Common myeloid progenitor, CD34-positive (primary cell): ENCODE data around the gene PRPF40B.

Experiments
- CTCF ChIA-PET: fragments of 350-600 bp; sonication (Branson Sonifier 250); formaldehyde crosslinking; loops from one replicate; lab custom pipeline; 2021; ENCODE audit warnings: antibody characterized with exemption; lab: Charles Lee
- POLR2A ChIA-PET: fragments of 350-600 bp; sonication (Branson Sonifier 250); formaldehyde crosslinking; loops from one replicate; lab custom pipeline; 2021; ENCODE audit warnings: antibody characterized with exemption; lab: Charles Lee
- DNase-seq, 3 donors: peaks; one replicate each; pipeline versions ENCODE4 v3.0.0 to v3.0.0-alpha.2; 2013
- H3K27ac ChIP-seq, 2 experiments: 1 replicate in 1 of 2; 2 replicates in 1 of 2; pipeline ENCODE4 v1.7.0; 2013; ENCODE audit warnings: inconsistent platforms in 2 of 2, low read length in 2 of 2, mild to moderate bottlenecking in 2 of 2, low read depth in 1 of 2, moderate library complexity in 1 of 2; ENCODE audit not compliant: severe bottlenecking in 2 of 2, insufficient read depth in 1 of 2, poor library complexity in 1 of 2
- H3K27me3 ChIP-seq, 5 experiments: replicated peaks in 2 of 5; 1 replicate in 3 of 5; 2 replicates in 2 of 5; pipeline versions ENCODE4 v1.6.1 to v1.7.0; 2013; ENCODE audit warnings: low read length in 4 of 5, mild to moderate bottlenecking in 2 of 5, moderate library complexity in 2 of 5, inconsistent platforms in 1 of 5; ENCODE audit not compliant: insufficient read depth in 5 of 5, control insufficient read depth in 4 of 5
- H3K36me3 ChIP-seq, 4 experiments: 1 replicate in 2 of 4; 2 replicates in 2 of 4; pipeline versions ENCODE4 v1.6.1 to v1.7.0; 2013; ENCODE audit warnings: low read length in 3 of 4, control low read depth in 1 of 4, mild to moderate bottlenecking in 1 of 4; ENCODE audit not compliant: control insufficient read depth in 4 of 4, insufficient read depth in 4 of 4
- H3K4me1 ChIP-seq, 4 experiments: 1 replicate in 3 of 4; 2 replicates in 1 of 4; pipeline versions ENCODE4 v1.6.1 to v1.7.1; 2013; ENCODE audit warnings: low read length in 3 of 4, mild to moderate bottlenecking in 3 of 4, control low read depth in 1 of 4, inconsistent platforms in 1 of 4, moderate library complexity in 1 of 4; ENCODE audit not compliant: control insufficient read depth in 4 of 4, insufficient read depth in 4 of 4; ENCODE audit errors: control extremely low read depth in 1 of 4
- H3K4me3 ChIP-seq, 7 experiments: 1 replicate in 4 of 7; 2 replicates in 3 of 7; pipeline versions ENCODE4 v1.5.1 to v1.7.0; 2013; ENCODE audit warnings: mild to moderate bottlenecking in 7 of 7, low read length in 6 of 7, moderate library complexity in 6 of 7, inconsistent platforms in 2 of 7, low read depth in 2 of 7, control low read depth in 1 of 7; ENCODE audit not compliant: insufficient read depth in 4 of 7, control insufficient read depth in 1 of 7; ENCODE audit errors: extremely low read depth in 1 of 7
- H3K9me3 ChIP-seq, 5 experiments: 1 replicate in 4 of 5; 2 replicates in 1 of 5; pipeline versions ENCODE4 v1.6.1 to v1.7.1; 2013; ENCODE audit warnings: low read length in 4 of 5, mild to moderate bottlenecking in 2 of 5, inconsistent platforms in 1 of 5, low read depth in 1 of 5, moderate library complexity in 1 of 5; ENCODE audit not compliant: control insufficient read depth in 4 of 5, insufficient read depth in 2 of 5; ENCODE audit errors: control extremely low read depth in 1 of 5
- WGBS: methylation state at CpG from one replicate; pipeline ENCODE4 v1.1.5; 2013; ENCODE audit not compliant: insufficient coverage; 5-methylcytosine and 5-hydroxymethylcytosine counted together

PRPF40B gene

DNA sequence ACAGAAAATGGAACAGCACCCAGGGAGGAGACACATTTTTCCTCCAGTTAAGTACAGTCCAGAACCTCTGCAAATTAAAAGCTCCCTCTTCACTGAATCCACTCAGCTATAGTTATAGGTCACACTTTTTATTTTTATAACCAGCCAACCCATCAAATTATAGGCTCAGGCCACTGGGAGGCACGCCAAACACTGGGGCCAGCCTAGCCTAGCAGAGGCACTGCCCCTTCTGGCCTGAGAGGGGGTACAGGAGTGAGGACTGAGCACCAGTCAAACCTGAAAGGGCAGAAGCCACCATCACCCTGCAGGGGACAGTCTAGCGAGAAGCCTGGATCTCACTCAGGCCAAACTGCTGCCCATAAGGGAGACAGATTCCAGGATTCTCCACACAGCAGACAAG lies 64.6 kb downstream of the PRPF40B start:
- CTCF ChIA-PET: interaction anchor here (1.0 to 8.2 kb wide), 5 partner anchors 8 to 44 kb away, joined by 3 to 69 read pairs (median 15); partner anchors contain the start of gene FMNL3
- Histone ChIP-seq H3K4me3 (no peak overlapping the region), H3K4me1 (peaks cover 0 to 9% (median 4%) of the 10 kb centered on the region in 4 experiments), H3K9me3 (no peaks in the 10 kb centered on the region), H3K36me3 (no peaks in the 10 kb centered on the region), H3K27me3 (peaks cover 0 to 1% (median 0%) of the 10 kb centered on the region in 5 experiments), H3K27ac (no peak overlapping the region)
- WGBS: 90% methylated on average over 2 of the region's 2 CpGs
- no peak for DNase-seq
- POLR2A ChIA-PET: no interaction called here

DNA sequence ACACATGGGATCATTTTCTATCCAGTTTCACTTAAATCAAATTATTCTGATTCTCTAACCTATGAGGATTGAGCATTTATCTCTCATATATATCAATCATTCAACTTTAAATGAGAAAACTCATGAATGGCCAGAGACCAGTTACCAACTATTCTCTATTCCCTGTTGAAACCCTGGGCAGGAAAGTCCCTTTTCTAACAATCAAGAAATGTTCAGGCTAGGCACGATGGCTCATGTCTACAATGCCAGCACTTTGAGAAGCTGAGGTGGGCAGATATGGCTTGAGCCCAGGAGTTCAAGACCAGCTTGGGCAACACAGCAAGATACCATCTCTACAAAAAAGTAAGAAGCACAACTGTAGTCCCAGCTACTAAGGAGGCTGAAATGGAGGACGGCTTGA lies 65.9 kb downstream of the PRPF40B start:
- POLR2A ChIA-PET: interaction anchor here (1.3 kb wide), 2 partner anchors 10 to 16 kb away, joined by 3 to 5 read pairs; no protein-coding TSS in a partner anchor
- H3K4me3 ChIP-seq: no peak overlapping the region
- H3K27ac ChIP-seq: no peak overlapping the region
- H3K4me1 ChIP-seq: peaks cover 0 to 9% (median 4%) of the 10 kb centered on the region in 4 experiments
- CTCF ChIA-PET: interaction anchor here (0.9 to 8.2 kb wide), 7 partner anchors 9 to 52 kb away, joined by 3 to 69 read pairs (median 15); partner anchors contain the start of gene FMNL3
- no peak for DNase-seq
- H3K9me3 ChIP-seq: no peaks in the 10 kb centered on the region
- WGBS: 100% methylated on average over 1 of the region's 2 CpGs
- H3K27me3 ChIP-seq: peaks cover 0 to 1% (median 0%) of the 10 kb centered on the region in 5 experiments
- H3K36me3 ChIP-seq: no peaks in the 10 kb centered on the region

DNA sequence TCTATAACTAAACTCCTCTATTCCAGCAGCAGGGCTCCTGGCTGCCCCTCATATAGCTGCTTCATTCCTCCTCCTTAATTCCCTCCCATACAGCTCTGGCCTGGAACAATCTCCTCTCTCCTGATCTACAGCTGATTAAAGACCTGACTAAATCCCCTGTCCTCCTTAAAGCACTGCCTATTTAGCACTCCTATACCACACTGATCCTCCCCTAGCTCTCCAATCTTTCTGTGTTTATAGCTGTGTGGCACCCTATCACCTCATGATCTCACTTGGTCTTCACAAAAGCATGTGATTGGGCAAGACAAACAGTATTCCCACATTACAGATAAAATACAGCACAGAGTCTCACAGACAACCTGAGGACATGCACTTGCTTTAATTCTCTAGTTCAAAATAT lies 66.4 kb downstream of the PRPF40B start:
- Histone ChIP-seq H3K4me3 (no peak overlapping the region), H3K9me3 (no peaks in the 10 kb centered on the region), H3K36me3 (no peaks in the 10 kb centered on the region), H3K27me3 (peaks cover 0 to 1% (median 0%) of the 10 kb centered on the region in 5 experiments), H3K27ac (no peak overlapping the region), H3K4me1 (peaks cover 0 to 9% (median 4%) of the 10 kb centered on the region in 4 experiments)
- ChIA-PET CTCF (interaction anchor here (0.9 to 8.2 kb wide), 9 partner anchors 10 to 52 kb away, joined by 3 to 69 read pairs (median 8); partner anchors contain the start of gene FMNL3), POLR2A (interaction anchor here (1.3 kb wide), 2 partner anchors 9 to 16 kb away, joined by 3 to 5 read pairs; no protein-coding TSS in a partner anchor)
- DNase-seq: no peak

DNA sequence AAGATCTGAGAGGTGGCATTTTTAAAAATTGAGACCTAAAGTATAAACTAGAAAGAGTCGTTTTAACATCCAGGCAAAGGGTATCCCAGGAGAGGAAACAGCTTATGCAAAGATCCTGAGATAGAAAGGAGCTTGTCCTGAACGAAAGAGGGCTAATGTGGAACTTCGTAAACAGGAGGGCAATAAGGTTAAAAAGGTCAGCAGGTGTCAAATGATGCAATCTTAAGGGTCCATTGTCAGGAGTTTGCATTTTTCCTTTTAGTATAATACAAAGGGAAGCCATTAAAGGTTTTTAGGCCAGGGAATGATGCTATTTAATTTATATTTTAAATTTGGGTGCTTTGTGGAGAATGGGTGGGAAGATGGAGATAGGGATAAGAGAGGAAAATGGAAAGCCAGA lies 69.5 kb downstream of the PRPF40B start:
- 100% methylated on average over 3 of the region's 3 CpGs for WGBS
- no peak overlapping the region for H3K27ac ChIP-seq
- H3K4me1 ChIP-seq: peaks cover 0 to 6% (median 3%) of the 10 kb centered on the region in 4 experiments
- H3K4me3 ChIP-seq: no peak overlapping the region
- no peak for DNase-seq
- ChIA-PET CTCF (interaction anchor here (1.3 to 8.2 kb wide), 3 partner anchors 19 to 49 kb away, joined by 3 to 69 read pairs (median 5); no protein-coding TSS in a partner anchor), POLR2A (interaction anchor here (0.6 to 1.1 kb wide), 4 partner anchors 11 to 1676 kb away, joined by 3 to 4 read pairs (median 3); partner anchors contain the start of gene FMNL3)
- peaks cover 0 to 4% (median 0%) of the 10 kb centered on the region in 5 experiments for H3K27me3 ChIP-seq
- H3K36me3 ChIP-seq: no peaks in the 10 kb centered on the region
- no peaks in the 10 kb centered on the region for H3K9me3 ChIP-seq

DNA sequence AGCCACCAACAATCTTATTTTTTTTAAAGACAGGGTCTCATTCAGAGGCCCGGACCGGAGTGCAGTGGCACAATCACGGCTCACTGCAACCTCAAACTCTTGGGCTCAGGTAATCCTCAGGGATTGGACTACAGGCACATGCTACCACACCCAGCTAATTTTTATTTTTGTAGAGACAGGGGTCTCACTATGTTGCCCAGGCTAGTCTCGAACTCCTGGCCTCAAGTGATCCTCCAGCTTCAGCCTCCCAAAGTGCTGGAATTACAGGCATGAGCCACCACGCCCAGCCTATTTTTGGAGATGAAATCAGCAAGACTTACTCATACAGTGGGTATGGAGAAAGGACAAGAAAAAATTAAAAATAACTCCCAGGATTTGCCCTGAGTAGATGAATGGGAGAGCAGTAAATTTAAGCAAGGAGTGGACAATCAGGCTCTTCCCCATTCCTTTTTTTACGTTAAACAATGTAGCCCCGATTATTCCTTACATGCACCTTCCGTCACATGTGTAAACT lies 70.6 kb downstream of the PRPF40B start:
- Histone ChIP-seq H3K27me3 (peaks cover 0 to 4% (median 0%) of the 10 kb centered on the region in 5 experiments), H3K9me3 (no peaks in the 10 kb centered on the region), H3K4me3 (no peak overlapping the region), H3K27ac (no peak overlapping the region), H3K36me3 (no peaks in the 10 kb centered on the region), H3K4me1 (peaks cover 10 to 14% (median 13%) of the 10 kb centered on the region in 4 experiments)
- ChIA-PET CTCF (interaction anchor here (2.1 to 8.2 kb wide), 2 partner anchors 12 to 20 kb away, joined by 8 to 69 read pairs; no protein-coding TSS in a partner anchor), POLR2A (no interaction called here)
- 100% methylated on average over 3 of the region's 8 CpGs for WGBS
- DNase-seq: no peak
